Measurements from ENCODE around the gene KDM6A.

DNA sequence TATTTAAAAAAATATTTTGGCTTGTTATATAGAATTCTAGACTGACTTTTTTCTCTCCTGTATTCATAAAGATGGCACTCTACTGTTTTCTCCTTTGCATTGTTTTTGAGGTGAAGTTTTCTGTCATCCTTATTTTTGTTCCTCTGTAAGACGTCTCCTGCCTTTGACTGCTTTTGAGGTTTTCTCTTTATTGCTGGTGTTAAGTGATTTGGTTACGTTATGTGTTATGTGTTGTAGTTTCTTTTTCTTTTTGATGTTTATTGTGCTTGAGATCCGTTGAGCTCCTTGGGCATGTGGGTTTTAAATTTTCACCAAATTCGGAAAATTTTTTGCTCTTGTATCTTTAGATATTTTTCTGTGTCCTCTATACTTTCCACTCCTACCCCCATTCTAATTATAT is 50.0 kb downstream of the KDM6A start:
- TF ChIP-seq, protein P1, sequence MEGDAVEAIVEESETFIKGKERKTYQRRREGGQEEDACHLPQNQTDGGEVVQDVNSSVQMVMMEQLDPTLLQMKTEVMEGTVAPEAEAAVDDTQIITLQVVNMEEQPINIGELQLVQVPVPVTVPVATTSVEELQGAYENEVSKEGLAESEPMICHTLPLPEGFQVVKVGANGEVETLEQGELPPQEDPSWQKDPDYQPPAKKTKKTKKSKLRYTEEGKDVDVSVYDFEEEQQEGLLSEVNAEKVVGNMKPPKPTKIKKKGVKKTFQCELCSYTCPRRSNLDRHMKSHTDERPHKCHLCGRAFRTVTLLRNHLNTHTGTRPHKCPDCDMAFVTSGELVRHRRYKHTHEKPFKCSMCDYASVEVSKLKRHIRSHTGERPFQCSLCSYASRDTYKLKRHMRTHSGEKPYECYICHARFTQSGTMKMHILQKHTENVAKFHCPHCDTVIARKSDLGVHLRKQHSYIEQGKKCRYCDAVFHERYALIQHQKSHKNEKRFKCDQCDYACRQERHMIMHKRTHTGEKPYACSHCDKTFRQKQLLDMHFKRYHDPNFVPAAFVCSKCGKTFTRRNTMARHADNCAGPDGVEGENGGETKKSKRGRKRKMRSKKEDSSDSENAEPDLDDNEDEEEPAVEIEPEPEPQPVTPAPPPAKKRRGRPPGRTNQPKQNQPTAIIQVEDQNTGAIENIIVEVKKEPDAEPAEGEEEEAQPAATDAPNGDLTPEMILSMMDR (IDR thresholded peaks at IDR 0.05) = no peak
- TF ChIP-seq ZFX (IDR thresholded peaks at IDR 0.05; ENCODE audit: borderline replicate concordance) = no peak

Data from 22Rv1 (cell line).